ENCODE data around the gene PARD3.

GRCh38 chr10:34196058-34196433, 619.0 kb downstream of the PARD3 start:
- no peak for TF ChIP-seq CTCF (IDR thresholded peaks at IDR 0.05)
- TF ChIP-seq POLR2A (IDR thresholded peaks at IDR 0.05): no peak
